Measurements from ENCODE around the gene PLXDC2. TPM values are rescaled to one million over a fixed set of nuclear protein-coding genes. Genes with fewer than 3 reads are reported as not detected.

Gene PLXDC2
- total RNA-seq, 1 experiment from 2014 or later, result 38.7 TPM

DNA sequence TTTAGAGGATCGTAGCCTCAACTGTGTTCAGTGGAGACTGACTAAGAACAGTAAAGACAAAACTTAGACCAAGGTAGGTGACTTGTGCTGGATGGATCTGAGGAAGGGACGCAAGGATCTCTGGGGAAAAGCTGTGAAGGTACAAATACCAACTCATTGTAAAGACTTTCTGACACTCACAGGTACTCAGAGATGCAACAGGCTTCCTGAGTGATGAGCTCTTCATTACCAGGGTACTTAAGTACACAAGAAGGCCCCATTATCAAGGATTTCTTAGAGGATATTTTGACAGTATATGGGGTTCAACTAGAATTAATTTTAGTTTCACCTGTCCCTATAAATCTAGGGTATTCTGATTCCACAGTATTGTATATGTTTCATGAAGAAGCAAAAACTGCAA is 440.7 kb downstream of the PLXDC2 start:
- Histone ChIP-seq H2BK20ac (ENCODE audit: low read depth, low read length, poor library complexity, severe bottlenecking) (no peak overlapping the region), H2BK15ac (ENCODE audit: low read depth, low read length) (no peak overlapping the region), H4K20me1 (ENCODE audit: control insufficient read depth, insufficient read depth, insufficient read length) (no peaks in the 10 kb centered on the region), H3K9ac (ENCODE audit: extremely low read depth, insufficient read length, low read length) (no peak overlapping the region), H3K4me2 (ENCODE audit: insufficient read depth, insufficient read length, low read length) (no peak overlapping the region), H2AK5ac (ENCODE audit: insufficient read length, low read length) (no peak overlapping the region), H4K8ac (replicated peaks; ENCODE audit: insufficient read length, low read depth, low read length) (no peak overlapping the region), H3K23ac (ENCODE audit: insufficient read length, low read depth, low read length) (no peak overlapping the region), H2BK120ac (ENCODE audit: low read depth, low read length, poor library complexity, severe bottlenecking) (no peak overlapping the region), H3T11ph (ENCODE audit: low read length) (no peak overlapping the region), H3K27ac (ENCODE audit: insufficient read length, low read depth, low read length) (peak overlapping the region; percentile 15), H3K23me2 (ENCODE audit: insufficient read length, low read depth, low read length, poor library complexity, severe bottlenecking) (no peaks in the 10 kb centered on the region), H3K79me2 (ENCODE audit: insufficient read depth, low read length) (no peaks in the 10 kb centered on the region), H2BK12ac (ENCODE audit: insufficient read length, low read depth, low read length) (no peak overlapping the region), H4K91ac (ENCODE audit: insufficient read length, low read depth, low read length) (no peak overlapping the region), H3K4ac (ENCODE audit: low read depth, low read length) (no peak overlapping the region), H3K14ac (ENCODE audit: insufficient read depth, low read length) (no peak overlapping the region), H2AFZ (ENCODE audit: low read length) (no peak overlapping the region), H3K56ac (ENCODE audit: insufficient read length, low read depth, low read length) (no peak overlapping the region), H3K18ac (ENCODE audit: insufficient read length, low read depth, low read length) (no peak overlapping the region), H3K9me3 (ENCODE audit: control insufficient read depth, low read depth, low read length) (no peaks in the 10 kb centered on the region), H3K4me1 (ENCODE audit: insufficient read depth, low read length) (peaks cover 12% of the 10 kb centered on the region), H3K27me3 (ENCODE audit: insufficient read depth, low read length) (no peaks in the 10 kb centered on the region), H4K5ac (ENCODE audit: insufficient read length, low read depth, low read length) (no peak overlapping the region), H2BK5ac (ENCODE audit: insufficient read length, low read length) (no peak overlapping the region), H3K79me1 (ENCODE audit: insufficient read depth, low read depth, low read length, poor library complexity, severe bottlenecking) (no peaks in the 10 kb centered on the region)
- TF ChIP-seq, protein P1, sequence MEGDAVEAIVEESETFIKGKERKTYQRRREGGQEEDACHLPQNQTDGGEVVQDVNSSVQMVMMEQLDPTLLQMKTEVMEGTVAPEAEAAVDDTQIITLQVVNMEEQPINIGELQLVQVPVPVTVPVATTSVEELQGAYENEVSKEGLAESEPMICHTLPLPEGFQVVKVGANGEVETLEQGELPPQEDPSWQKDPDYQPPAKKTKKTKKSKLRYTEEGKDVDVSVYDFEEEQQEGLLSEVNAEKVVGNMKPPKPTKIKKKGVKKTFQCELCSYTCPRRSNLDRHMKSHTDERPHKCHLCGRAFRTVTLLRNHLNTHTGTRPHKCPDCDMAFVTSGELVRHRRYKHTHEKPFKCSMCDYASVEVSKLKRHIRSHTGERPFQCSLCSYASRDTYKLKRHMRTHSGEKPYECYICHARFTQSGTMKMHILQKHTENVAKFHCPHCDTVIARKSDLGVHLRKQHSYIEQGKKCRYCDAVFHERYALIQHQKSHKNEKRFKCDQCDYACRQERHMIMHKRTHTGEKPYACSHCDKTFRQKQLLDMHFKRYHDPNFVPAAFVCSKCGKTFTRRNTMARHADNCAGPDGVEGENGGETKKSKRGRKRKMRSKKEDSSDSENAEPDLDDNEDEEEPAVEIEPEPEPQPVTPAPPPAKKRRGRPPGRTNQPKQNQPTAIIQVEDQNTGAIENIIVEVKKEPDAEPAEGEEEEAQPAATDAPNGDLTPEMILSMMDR (conservative IDR thresholded peaks at IDR 0.05), result no peak
- peaks cover 16 to 26% (median 18%) of the 10 kb centered on the region in 3 experiments for H3K36me3 Mint-ChIP-seq (ENCODE audit: insufficient read depth in 1 of 3, low read depth in 3 of 3)
- H3K9me3 Mint-ChIP-seq, result peaks cover 8% of the 10 kb centered on the region in 2 experiments; a peak in 3 of 5 replicates
- H3K4me3 Mint-ChIP-seq, result no peak overlapping the region
- H3K27me3 Mint-ChIP-seq (ENCODE audit: low read depth), result no peaks in the 10 kb centered on the region
- peak overlapping the region; percentile 1 to 82 (median 38); a peak in 4 of 7 replicates for H3K27ac Mint-ChIP-seq
- no CpG with 5 or more reads among the region's 2 CpGs for WGBS (ENCODE audit: extremely low coverage, insufficient read length, low lambda C conversion rate)
- no peak for DNase-seq
- H3K4me1 Mint-ChIP-seq, result peaks cover 18 to 32% of the 10 kb centered on the region in 2 experiments

Measured in H9 (cell line).